Stimulated activated naive CD8-positive, alpha-beta T cell treated with anti-CD3 and anti-CD28 coated beads, Interleukin-15, Interleukin-2, amounts not matched to agents 100 U/mL and 50 U/mL, for 24 hours (primary cell): ENCODE data around the gene ADAT3.

Source experiments
- ATAC-seq: fragments of 150-1000 bp; cut with Tn5 transposase; one replicate; pipeline ENCODE4 v1.10.0; 2021
- DNase-seq: peaks from one replicate; pipeline ENCODE4 v3.0.0; 2021

ADAT3 gene

DNA sequence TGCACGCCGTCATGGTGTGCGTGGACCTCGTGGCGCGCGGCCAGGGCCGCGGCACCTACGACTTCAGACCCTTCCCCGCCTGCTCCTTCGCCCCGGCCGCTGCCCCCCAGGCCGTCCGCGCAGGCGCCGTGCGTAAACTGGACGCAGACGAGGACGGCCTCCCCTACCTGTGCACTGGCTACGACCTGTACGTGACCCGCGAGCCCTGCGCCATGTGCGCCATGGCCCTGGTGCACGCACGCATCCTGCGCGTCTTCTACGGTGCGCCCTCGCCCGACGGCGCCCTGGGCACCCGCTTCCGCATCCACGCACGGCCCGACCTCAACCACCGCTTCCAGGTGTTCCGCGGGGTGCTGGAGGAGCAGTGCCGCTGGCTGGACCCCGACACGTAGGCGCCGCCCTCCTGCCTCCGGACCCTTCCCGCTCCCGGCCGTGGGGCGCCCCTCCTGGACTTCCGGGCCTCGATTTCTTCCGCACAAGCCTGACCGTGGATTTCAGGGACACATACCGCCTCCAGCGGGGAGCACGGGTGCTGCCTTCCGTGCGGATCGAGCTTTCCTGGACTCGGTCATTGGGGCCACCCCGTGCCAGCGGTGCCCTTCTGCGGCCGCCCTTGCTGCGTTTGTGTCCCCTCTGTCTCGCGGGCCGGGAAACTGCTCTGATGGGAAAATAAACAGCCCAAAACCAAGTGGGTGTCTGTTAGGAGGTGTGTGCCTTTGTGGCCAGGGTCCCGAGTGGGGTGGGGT is 7.7 kb downstream of the ADAT3 start:
- DNase-seq = no peak
- ATAC-seq = no peak

DNA sequence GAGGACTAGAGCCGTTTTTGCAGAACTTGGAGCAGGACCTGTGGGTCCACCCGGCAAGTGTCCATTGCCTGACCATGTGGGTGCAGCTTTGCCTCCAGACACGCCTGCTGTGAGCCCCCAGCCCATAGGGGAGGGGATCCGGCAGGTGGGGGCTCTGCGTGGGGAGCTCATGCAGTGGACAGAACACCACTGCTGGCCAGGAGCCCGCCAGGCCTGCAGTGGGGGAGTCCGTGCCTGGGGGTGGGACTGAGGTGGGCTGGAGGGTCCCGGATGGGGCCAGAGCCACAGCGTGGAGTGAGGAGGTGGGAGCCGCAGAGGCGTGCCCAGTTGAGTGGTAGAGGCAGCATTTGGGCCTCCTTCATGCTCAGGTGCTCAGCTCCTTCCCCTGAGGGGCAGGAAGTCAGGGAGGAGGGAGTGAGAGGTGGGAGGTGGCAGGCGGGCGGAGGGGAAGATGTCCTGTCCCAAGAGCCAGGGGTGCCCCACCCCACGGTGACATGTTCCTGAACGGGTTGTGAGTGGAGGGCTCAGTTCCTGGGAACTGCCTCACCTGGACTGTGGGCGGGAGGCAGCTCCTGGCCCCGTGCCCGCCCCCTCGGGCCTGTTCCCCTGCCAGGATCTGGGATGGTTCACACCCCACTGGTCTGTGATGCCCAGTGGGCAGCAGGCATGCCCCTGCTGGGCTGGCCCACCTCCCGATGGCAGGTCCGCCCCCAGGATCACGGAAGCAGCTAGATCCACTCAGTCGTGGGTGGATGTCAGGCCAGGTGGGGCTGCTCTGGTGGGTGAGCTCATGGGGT is 8.8 kb downstream of the ADAT3 start:
- ATAC-seq (no peak), DNase-seq (no peak)

GRCh38 chr19:1914826-1915341 is 9.7 kb downstream of the ADAT3 start:
- ATAC-seq (no peak), DNase-seq (no peak)

DNA sequence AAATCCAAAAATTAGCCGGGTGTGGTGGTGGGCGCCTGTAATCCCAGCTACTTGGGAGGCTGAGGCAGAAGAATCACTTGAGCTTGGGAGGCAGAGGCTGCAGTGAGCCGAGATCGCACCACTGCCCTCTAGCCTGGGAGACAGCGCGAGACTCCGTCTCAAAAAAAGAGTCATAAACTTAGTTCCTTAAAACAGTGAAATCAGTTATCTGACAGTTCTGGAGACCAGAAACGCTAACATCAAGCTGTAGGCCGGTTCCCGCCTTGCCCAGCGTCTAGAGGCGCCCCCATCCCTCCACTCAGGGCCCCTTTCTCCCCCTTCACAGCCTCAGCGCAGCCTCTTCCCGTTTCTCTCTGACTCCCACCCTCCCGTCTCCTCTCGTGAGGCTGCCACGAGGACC is 11.9 kb downstream of the ADAT3 start:
- DNase-seq = no peak
- no peak for ATAC-seq

GRCh38 chr19:1917926-1918325 is 12.7 kb downstream of the ADAT3 start:
- no peak for ATAC-seq
- DNase-seq = no peak

DNA sequence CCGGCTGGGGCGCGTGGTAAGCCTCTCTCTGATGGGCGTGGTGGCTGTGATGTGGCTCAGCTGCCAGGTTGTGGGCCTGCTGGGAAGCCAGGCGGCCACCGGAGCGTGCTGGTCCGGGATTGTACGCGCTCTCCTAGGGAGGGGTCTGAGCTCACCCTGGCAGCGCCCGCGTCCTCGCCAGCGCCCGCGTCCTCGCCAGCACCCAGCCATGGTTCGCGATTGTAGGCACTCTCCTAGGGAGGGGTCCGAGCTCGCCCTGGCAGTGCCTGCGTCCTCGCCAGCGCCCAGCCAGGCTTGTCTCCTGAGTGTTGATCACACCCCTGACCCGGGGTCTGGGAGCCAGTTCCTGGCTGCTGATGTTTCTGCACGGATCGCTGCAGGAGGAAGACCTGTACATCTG is 13.8 kb downstream of the ADAT3 start:
- DNase-seq (no peak), ATAC-seq (no peak)

- no peak for DNase-seq
- no peak for ATAC-seq
Measured at GRCh38 chr19:1920644-1921043, 15.4 kb downstream of the ADAT3 start.

- ATAC-seq (no peak), DNase-seq (no peak)
Measured at GRCh38 chr19:1921326-1921725, 16.1 kb downstream of the ADAT3 start.

- ATAC-seq (no peak), DNase-seq (no peak)
Measured at GRCh38 chr19:1921825-1922224, 16.6 kb downstream of the ADAT3 start.

GRCh38 chr19:1922803-1923202 is 17.6 kb downstream of the ADAT3 start:
- no peak for ATAC-seq
- no peak for DNase-seq

DNA sequence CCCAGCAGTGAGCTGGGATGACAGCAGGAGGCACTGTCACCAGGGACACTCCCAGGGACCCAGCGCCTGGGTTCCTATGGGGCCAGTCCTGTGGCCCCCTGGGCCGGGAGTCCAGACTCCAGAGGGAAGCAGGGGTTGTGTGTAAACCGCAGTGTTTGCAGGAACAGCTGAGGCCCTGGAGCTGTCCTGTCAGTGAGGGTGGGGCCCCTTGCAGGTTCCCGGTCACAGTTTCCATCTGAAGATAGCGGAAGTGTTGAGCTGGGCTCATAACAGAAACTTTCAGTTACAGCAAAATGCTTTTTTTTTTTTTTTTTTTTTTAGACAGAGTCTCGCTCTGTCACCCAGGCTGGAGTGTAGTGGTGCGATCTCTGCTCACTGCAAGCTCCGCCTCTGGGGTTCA is 18.1 kb downstream of the ADAT3 start:
- ATAC-seq = peak; percentile 70
- DNase-seq = no peak

- ATAC-seq (no peak), DNase-seq (no peak)
Measured at GRCh38 chr19:1924320-1924961, 19.2 kb downstream of the ADAT3 start.

GRCh38 chr19:1925544-1925943 is 20.3 kb downstream of the ADAT3 start:
- ATAC-seq (no peak), DNase-seq (no peak)

GRCh38 chr19:1929021-1929742 is 24.0 kb downstream of the ADAT3 start:
- peak; percentile 87 for ATAC-seq

GRCh38 chr19:1931445-1931844 is 26.2 kb downstream of the ADAT3 start:
- no peak for ATAC-seq

More at GRCh38 chr19:1929021-1929742, 24.0 kb downstream of the ADAT3 start:
- DNase-seq = peak; percentile 90

GRCh38 chr19:1932395-1932794 is 27.2 kb downstream of the ADAT3 start:
- ATAC-seq = no peak
- no peak for DNase-seq

More at GRCh38 chr19:1931445-1931844, 26.2 kb downstream of the ADAT3 start:
- no peak for DNase-seq

- ATAC-seq (no peak), DNase-seq (no peak)
Measured at GRCh38 chr19:1933244-1933643, 28.0 kb downstream of the ADAT3 start.

DNA sequence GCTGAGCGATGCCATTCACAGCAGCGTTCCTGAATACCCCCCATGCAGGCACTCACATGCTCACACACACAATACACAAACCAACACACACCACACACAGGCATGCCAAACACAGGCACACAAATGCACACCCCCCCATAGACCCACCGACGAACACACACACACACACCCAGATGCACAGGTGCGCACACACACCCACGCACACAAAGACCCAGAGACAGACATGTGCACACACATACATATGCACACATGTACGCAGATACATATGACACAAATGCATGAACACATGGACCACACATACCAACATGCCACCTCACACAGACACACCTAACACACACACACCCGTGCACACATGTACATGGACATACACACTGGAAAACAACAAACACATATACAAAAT is 28.7 kb downstream of the ADAT3 start:
- no peak for ATAC-seq

DNA sequence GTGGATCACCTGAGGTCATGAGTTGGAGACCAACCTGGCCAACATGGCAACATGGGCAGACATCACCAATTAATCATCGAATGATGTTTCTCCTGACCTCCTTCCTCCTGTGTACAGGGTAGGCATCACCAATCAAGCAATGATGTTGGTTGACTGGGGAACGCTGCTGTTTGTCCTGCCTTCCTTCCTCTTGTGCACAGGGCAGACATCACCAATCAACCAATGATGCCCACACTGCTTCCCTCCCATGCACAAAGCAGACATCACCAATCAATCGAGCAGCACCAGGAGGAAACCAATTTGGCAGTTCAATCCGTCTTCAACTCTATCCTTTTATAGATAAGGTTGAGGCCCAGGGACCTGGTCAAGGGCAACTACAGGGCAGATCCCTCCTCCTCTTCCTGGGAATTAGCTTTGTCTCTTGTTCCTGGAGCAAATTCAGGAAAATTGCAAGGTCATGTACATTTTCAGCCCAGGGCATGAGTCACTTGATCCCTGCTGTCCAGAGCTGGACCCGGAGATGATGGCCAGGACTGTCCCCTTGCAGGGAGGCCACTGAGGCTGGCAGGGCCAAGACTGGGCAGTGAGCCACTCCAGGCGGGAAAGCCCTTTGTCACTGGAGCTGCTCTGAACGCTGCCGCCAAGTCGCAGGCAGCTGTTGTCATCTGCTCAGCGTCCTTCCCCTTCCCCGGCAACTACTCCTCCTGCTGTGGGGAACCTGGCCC is 30.4 kb downstream of the ADAT3 start:
- no peak for DNase-seq
- ATAC-seq = peak; percentile 29

More for the DNA sequence above, 28.7 kb downstream of the ADAT3 start:
- no peak for DNase-seq

DNA sequence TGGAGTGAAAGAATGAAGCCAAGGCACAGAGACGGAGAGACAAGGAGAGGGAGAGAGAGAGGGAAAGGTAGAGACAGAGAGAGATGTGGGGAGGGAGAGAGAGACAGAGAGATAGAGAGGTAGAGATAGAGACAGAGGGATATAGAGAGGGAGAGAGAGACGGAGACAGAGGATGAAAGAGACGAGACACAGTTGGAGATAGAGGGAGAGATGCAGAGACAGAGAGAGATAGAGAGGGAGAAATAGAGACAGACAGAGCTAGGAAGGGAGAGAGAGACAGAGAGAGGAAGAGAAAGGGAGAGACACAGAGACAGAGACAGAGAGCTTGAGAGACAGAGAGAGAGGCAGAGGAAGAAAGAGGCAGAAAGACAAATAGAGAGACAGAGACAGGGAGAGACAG is 31.2 kb downstream of the ADAT3 start:
- DNase-seq (no peak), ATAC-seq (no peak)

DNA sequence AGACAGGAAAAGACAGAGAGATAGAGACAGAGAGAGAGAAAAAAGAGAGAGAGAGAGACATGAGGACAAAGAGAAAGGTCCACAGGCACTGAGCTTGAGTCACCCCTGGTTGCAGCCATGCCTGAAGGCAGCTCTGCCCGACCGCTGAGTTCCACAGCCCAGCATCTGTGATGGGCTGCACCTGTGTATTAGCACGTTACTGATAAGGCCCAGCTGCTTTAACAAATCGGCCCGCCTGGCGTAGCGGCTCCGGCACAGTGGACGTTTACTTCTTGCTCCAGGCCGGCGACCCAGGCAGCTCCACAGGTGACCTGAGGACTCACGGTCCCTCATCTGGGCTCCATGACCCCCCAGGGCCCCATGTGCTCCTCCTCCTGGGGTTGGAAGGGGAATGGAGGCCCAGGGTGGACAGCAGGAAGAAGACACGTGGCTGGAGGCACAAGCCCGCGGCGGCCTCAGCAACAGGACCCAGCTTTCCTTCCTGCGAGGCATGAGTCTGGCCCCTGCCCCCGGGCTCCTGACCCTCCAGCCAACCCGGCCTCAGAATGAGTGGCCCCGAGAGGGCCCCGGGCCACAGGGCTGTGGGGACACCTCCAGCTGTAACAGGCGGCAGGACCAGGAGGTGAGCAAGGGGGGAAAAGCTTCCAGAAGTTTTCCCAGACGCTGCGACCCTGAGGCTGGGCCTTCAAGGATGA is 31.9 kb downstream of the ADAT3 start:
- DNase-seq (no peak), ATAC-seq (no peak)
